Placental pericyte (primary cell): Measurements from ENCODE around the gene NBL1. TPM values are rescaled to one million over a fixed set of nuclear protein-coding genes. Genes with fewer than 3 reads are reported as not detected.

ENCODE experiments used
- total RNA-seq: library from RNA; depleted of rRNA; stranded (reverse); fragments of >200 nt; gene quantifications from 2 replicates; pipeline ENCODE4 v1.2.3, GENCODE V29; 2012

NBL1 gene
- 38.3 and 111 TPM in 2 replicates for total RNA-seq

DNA sequence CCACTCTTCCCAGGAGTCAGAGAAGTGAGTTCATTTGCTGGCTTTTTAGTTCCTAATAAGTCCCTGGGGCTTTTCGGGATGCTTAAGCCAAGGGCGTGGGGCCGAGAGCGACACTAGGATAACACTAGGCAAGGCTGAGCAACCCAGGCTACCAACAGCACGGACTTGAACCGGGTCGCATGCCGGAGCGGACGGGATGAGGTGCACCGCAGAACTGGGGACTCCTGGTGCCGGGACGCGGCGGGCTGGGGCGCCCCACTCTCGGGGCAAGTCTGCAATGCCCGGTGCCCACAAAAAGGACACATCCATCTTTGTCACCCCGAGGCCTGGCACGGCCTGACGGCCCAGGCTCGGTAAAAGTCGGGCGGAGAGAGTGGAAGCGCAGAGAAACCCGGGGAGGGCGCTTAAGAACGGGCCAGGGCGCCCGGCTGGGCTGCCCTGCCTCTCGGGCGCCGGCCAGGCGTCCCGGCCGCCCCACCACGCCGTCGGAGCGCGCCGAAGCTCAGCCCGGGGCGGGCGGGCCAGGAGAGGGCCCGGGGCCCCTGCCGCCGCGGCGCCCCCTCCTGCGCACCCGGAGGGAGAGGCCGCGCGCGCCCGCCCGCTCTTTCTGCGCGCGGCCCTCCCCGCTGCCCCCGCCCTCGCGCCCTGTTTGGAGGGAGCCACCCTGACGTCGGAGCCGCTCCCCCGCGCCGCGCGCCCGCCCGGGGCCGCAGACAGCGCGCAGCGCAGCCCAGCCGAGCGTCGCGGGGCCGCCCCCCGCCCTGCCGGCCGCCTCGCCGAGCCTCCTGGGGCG is at the start of gene NBL1:
Gene NBL1 (plus strand): TSS at position 710 of the 793 bp plus-strand sequence. CDS start 10,720 bp downstream, outside the sequence.

DNA sequence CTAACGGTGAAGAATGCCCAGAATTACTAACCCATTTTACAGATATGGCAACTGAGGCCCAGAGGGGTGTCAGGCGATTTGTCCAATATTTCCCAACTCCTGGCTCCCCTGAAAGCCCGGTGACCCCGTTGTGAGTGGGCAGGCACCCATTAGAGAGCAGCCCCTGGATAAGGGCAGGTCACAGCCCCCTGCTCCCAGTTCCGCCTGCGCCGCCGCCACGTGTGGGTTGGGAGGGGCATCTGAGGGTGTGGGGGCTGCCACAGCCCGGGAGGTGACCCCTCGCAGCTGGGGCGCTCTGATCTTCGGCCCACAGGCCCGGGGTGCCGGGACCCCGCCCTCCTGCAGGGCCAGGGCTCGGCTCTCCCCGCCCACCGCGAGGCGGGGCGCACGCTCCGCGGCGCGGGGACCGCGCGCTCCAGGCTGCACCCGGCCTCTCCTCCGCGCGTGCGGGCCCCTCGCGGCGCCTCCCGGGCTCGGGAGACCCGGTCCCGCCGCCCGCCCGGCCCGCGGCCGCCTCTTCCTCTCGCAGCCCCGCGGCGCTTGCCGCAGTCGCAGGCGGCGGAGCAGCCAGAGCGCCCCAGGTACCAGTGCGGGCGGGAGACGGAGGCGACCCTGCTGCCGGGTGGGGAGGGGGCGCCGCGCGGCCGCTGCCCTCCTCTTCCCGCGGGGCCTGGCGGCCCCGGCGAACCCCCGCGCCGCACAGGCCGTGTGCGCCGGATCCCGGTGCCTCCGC is 20.5 kb downstream of the NBL1 start, which contains the start of gene HTR6:
Gene HTR6 (plus strand): TSS at position 423 of the 733 bp plus-strand sequence. CDS start 879 bp downstream, outside the sequence.

Other genes with a start within 250 kb of the NBL1 start
- 201 and 250 TPM in 2 replicates for gene CAPZB, start 158.8 kb upstream of the NBL1 start, total RNA-seq
- gene HTR6, start 20.6 kb downstream of the NBL1 start, total RNA-seq, result not detected in 2 replicates
- gene TMCO4, start 155.6 kb downstream of the NBL1 start, total RNA-seq, result 16.5 and 19.7 TPM in 2 replicates
- not detected in 2 replicates for gene RNF186, start 171.0 kb downstream of the NBL1 start, total RNA-seq
- 4.0 and 7.7 TPM in 2 replicates for gene OTUD3, start 238.1 kb downstream of the NBL1 start, total RNA-seq